Right lobe of liver (tissue), 6 donors: Measurements from ENCODE around the gene SPOCK1. TPM values are rescaled to one million over a fixed set of nuclear protein-coding genes. Genes with fewer than 3 reads are reported as not detected.

Source experiments
- ATAC-seq, 4 donors: fragments of 200-7000 bp; cut with Tn5 transposase; one replicate each; pipeline ENCODE4 v1.9.1; 2020; ENCODE audit warnings: mild to moderate bottlenecking in 4 of 4, moderate library complexity in 4 of 4
- DNase-seq, 3 donors: peaks; one replicate each; pipeline ENCODE4 v3.0.0-alpha.2; 2020
- H3K27ac ChIP-seq, 3 donors: fragments of 200-600 bp; one replicate each; pipeline ENCODE4 v1.8.0; 2022
- H3K27me3 ChIP-seq, 2 donors: fragments of 200-600 bp; one replicate each; pipeline ENCODE4 v1.8.0; 2022
- H3K36me3 ChIP-seq, 4 donors: fragments of 200-600 bp; sonication (generic) in 1 of 4; one replicate each; pipeline versions ENCODE4 v1.5.1 to v1.8.0; 2017 to 2022; ENCODE audit warnings: control low read depth in 1 of 4
- H3K4me1 ChIP-seq, 4 donors: fragments of 200-600 bp; sonication (generic) in 1 of 4; one replicate each; pipeline versions ENCODE4 v1.5.1 to v1.8.0; 2017 to 2022; ENCODE audit warnings: control low read depth in 1 of 4
- H3K4me3 ChIP-seq, 3 donors: fragments of 200-600 bp; one replicate each; pipeline ENCODE4 v1.8.0; 2022
- H3K9me3 ChIP-seq, 4 donors: fragments of 200-600 bp; sonication (generic) in 1 of 4; one replicate each; pipeline versions ENCODE4 v1.5.1 to v1.8.0; 2017 to 2022; ENCODE audit warnings: control low read depth in 1 of 4
- CTCF ChIP-seq, 4 donors: fragments of 200-600 bp in 3 of 4; fragments of 450-650 bp in 1 of 4; IDR thresholded peaks; one replicate each; pipeline versions ENCODE4 v1.5.1 to v1.8.0; 2016 to 2022; ENCODE audit warnings: antibody characterized with exemption in 4 of 4, mild to moderate bottlenecking in 2 of 4
- POLR2A ChIP-seq: fragments of 450-650 bp; IDR thresholded peaks from one replicate; pipeline ENCODE4 v1.6.1; 2017; ENCODE audit warnings: antibody characterized with exemption, mild to moderate bottlenecking
- WGBS: methylation state at CpG from one replicate; pipeline ENCODE4 v1.1.6; 2018; ENCODE audit warnings: low coverage, low lambda C conversion rate; ENCODE audit not compliant: insufficient coverage; ENCODE audit errors: missing lambda C conversion rate; 5-methylcytosine and 5-hydroxymethylcytosine counted together
- intact Hi-C, 2 donors: fragments of 100-400 bp; cut with DNase I; formaldehyde crosslinking; loops; one replicate each; pipeline versions ENCODE4 v1.11.2 to v1.14.1; 2022
- total RNA-seq, 6 experiments: library from RNA; depleted of rRNA in 2 of 6; stranded (reverse); fragments of >200 nt in 2 of 6; fragmentation: NEBNext Ultra II Directional in 3 of 6; extraction: Animal tissue kit (Norgen Biotek cat#: 25700) in 3 of 6; gene quantifications; one replicate each; pipeline versions ENCODE4 v1.1.0 to v1.2.4, GENCODE V29; 2016 to 2023
- donor health status: DM: no; HTN: yes; CAD: no.
- donor health status: DM: no; HTN: no; CAD: no.
- donor health status: DM: no; HTN: no; CAD: no.
- donor health status: DM: no; HTN: yes; CAD: no.
- donor health status: DM: no; HTN: yes; CAD: no.

The SPOCK1 gene
- total RNA-seq, 6 experiments from 2014 or later: 0.06 to 0.86 (median 0.15) TPM; not detected in 1

GRCh38 chr5:137185193-137185592, 313.9 kb downstream of the SPOCK1 start:
- ATAC-seq (no peak), DNase-seq (no peak)
- Histone ChIP-seq H3K4me1 (no peaks in the 10 kb centered on the region), H3K27ac (no peak overlapping the region), H3K9me3 (no peaks in the 10 kb centered on the region), H3K27me3 (no peaks in the 10 kb centered on the region), H3K36me3 (no peaks in the 10 kb centered on the region), H3K4me3 (no peak overlapping the region)
- WGBS: 68% methylated on average over 2 of the region's 2 CpGs
- no peak for TF ChIP-seq CTCF (IDR thresholded peaks at IDR 0.05)
- no peak for TF ChIP-seq POLR2A
- intact Hi-C loops: no loop called here

- no peaks in the 10 kb centered on the region for H3K36me3 ChIP-seq
- WGBS: 54% methylated on average over 2 of the region's 2 CpGs
- ATAC-seq: no peak
- DNase-seq: no peak
- H3K4me3 ChIP-seq: no peak overlapping the region
- H3K9me3 ChIP-seq: no peaks in the 10 kb centered on the region
- intact Hi-C loops: no loop called here
- no peaks in the 10 kb centered on the region for H3K4me1 ChIP-seq
- H3K27ac ChIP-seq: no peak overlapping the region
- no peaks in the 10 kb centered on the region for H3K27me3 ChIP-seq
- TF ChIP-seq CTCF (IDR thresholded peaks at IDR 0.05) (no peak), POLR2A (no peak)
These were observed 314.4 kb downstream of the SPOCK1 start for GRCh38 chr5:137184734-137185133.

GRCh38 chr5:137182576-137182975, 316.6 kb downstream of the SPOCK1 start:
- no peak overlapping the region for H3K4me3 ChIP-seq
- DNase-seq (no peak), ATAC-seq (no peak)
- TF ChIP-seq POLR2A (no peak), CTCF (IDR thresholded peaks at IDR 0.05) (no peak)
- H3K9me3 ChIP-seq: no peaks in the 10 kb centered on the region
- intact Hi-C loops: no loop called here
- H3K4me1 ChIP-seq: no peaks in the 10 kb centered on the region
- 86% methylated on average over 2 of the region's 3 CpGs for WGBS
- H3K27me3 ChIP-seq: no peaks in the 10 kb centered on the region
- no peak overlapping the region for H3K27ac ChIP-seq
- H3K36me3 ChIP-seq: no peaks in the 10 kb centered on the region

GRCh38 chr5:137181667-137182066, 317.5 kb downstream of the SPOCK1 start:
- TF ChIP-seq POLR2A: no peak
- no peak for TF ChIP-seq CTCF (IDR thresholded peaks at IDR 0.05)
- Histone ChIP-seq H3K36me3 (no peaks in the 10 kb centered on the region), H3K27me3 (no peaks in the 10 kb centered on the region), H3K4me1 (no peaks in the 10 kb centered on the region), H3K4me3 (no peak overlapping the region), H3K27ac (no peak overlapping the region), H3K9me3 (no peaks in the 10 kb centered on the region)
- intact Hi-C loops: no loop called here
- DNase-seq (no peak), ATAC-seq (no peak)
- WGBS: 0% methylated on average over 1 of the region's 2 CpGs

GRCh38 chr5:137179203-137179602, 319.9 kb downstream of the SPOCK1 start:
- ATAC-seq (no peak), DNase-seq (no peak)
- Histone ChIP-seq H3K36me3 (no peaks in the 10 kb centered on the region), H3K4me1 (no peaks in the 10 kb centered on the region), H3K9me3 (no peaks in the 10 kb centered on the region), H3K4me3 (no peak overlapping the region), H3K27ac (no peak overlapping the region), H3K27me3 (no peaks in the 10 kb centered on the region)
- TF ChIP-seq POLR2A (no peak), CTCF (IDR thresholded peaks at IDR 0.05) (no peak)
- intact Hi-C loops: no loop called here
- whole genome bisulfite sequencing: 100% methylated on average over 1 of the region's 2 CpGs
